H1 (cell line): ENCODE data around the gene CLDN34. TPM values are rescaled to one million over a fixed set of nuclear protein-coding genes. Genes with fewer than 3 reads are reported as not detected.

Source experiments
- BACH1 ChIP-seq: IDR thresholded peaks from 2 replicates; pipeline ENCODE4 v1.6.1; 2012; ENCODE audit warnings: low read length, improper control_type of control experiment
- CBX8 ChIP-seq: fragments of 300-800, 300-1000 bp; sonication (generic); IDR thresholded peaks from 2 replicates; pipeline ENCODE4 v1.7.1; 2016; ENCODE audit warnings: low read depth, low read length, borderline replicate concordance
- FOSL1 ChIP-seq: IDR thresholded peaks from 2 replicates; pipeline ENCODE4 v1.6.1; 2011; ENCODE audit warnings: mild to moderate bottlenecking, low read depth, low read length, moderate library complexity; ENCODE audit not compliant: insufficient read depth
- GTF2F1 ChIP-seq: IDR thresholded peaks from 2 replicates; pipeline ENCODE4 v1.6.1; 2012; ENCODE audit warnings: low read depth, low read length, improper control_type of control experiment, borderline replicate concordance
- JUN ChIP-seq: IDR thresholded peaks from 2 replicates; pipeline ENCODE4 v1.6.1; 2011; ENCODE audit warnings: low read depth, mild to moderate bottlenecking, improper control_type of control experiment, low read length
- JUND ChIP-seq: IDR thresholded peaks from 2 replicates; pipeline ENCODE4 v1.6.1; 2011; ENCODE audit warnings: mild to moderate bottlenecking, improper control_type of control experiment, low read length
- POU5F1 ChIP-seq: IDR thresholded peaks from 2 replicates; pipeline ENCODE4 v1.6.1; 2011; ENCODE audit warnings: low read depth, mild to moderate bottlenecking, low read length, moderate library complexity
- RAD21 ChIP-seq, 2 experiments: IDR thresholded peaks in 1 of 2; conservative IDR thresholded peaks in 1 of 2; 2 replicates each; pipeline ENCODE4 v1.6.1; 2011; ENCODE audit warnings: low read depth in 2 of 2, low read length in 2 of 2, improper control_type of control experiment in 1 of 2, inconsistent platforms in 1 of 2, mild to moderate bottlenecking in 1 of 2, moderate library complexity in 1 of 2
- RFX5 ChIP-seq: IDR thresholded peaks from 2 replicates; pipeline ENCODE4 v1.6.1; 2011; ENCODE audit warnings: low read depth, low read length, improper control_type of control experiment, borderline replicate concordance
- TEAD4 ChIP-seq: IDR thresholded peaks from 2 replicates; pipeline ENCODE4 v1.6.1; 2012; ENCODE audit warnings: low read depth, low read length, inconsistent platforms, mixed read lengths
- polyA plus RNA-seq, 7 experiments: library from polyadenylated mRNA; depleted of rRNA in 3 of 7; stranded (reverse) in 5 of 7; unstranded in 2 of 7; fragments of >200 nt in 5 of 7; fragments of 200-250 nt in 2 of 7; gene quantifications; 1 replicate in 5 of 7; 2 replicates in 1 of 7; 4 replicates in 1 of 7; pipeline versions ENCODE4 v1.2.1 to v1.2.3, GENCODE V29; 2011 to 2013; ENCODE audit warnings: missing spikeins in 2 of 7, mixed read lengths in 2 of 7
- total RNA-seq: library from RNA; stranded (reverse); fragmentation: NEBNext Ultra II Directional; extraction: Animal tissue kit (Norgen Biotek cat#: 25700); gene quantifications from 2 replicates; pipeline ENCODE4 v1.2.1, GENCODE V29; 2021
- TF ChIP-seq, protein P1 (sequence below): fragments of 300-600 bp; sonication (generic); IDR thresholded peaks from 2 replicates; pipeline ENCODE4 v1.7.1; 2012; ENCODE audit warnings: low read length, moderate library complexity, mild to moderate bottlenecking, inconsistent platforms; ENCODE audit not compliant: insufficient replicate concordance

CLDN34 gene
- total and polyA plus RNA-seq, 2 of the 8 experiments (the other 6 are each of a cell fraction or from before 2014, with no cell fraction given), result 0.26 to 0.50 TPM

DNA sequence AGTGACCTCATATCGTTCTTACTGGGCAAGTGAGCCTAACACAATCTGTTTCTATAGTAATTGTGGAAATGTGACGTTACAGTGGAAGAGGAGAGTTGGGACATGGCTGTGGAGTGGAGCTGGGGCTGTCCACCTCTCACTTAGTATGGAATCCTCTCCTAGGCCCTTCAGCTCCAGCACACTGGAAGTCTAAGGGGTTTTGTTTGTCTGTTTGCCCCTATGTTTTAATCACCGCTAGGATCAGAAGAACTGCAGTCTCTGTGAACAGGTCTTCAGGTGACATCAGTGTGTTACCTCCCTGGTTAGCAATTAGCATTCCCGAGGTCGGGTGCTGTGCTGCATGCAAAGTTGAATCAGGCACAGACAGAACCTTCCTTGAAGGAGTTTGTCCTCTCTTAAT is 49.3 kb upstream of the CLDN34 start (continued):
- TF ChIP-seq, protein P1, sequence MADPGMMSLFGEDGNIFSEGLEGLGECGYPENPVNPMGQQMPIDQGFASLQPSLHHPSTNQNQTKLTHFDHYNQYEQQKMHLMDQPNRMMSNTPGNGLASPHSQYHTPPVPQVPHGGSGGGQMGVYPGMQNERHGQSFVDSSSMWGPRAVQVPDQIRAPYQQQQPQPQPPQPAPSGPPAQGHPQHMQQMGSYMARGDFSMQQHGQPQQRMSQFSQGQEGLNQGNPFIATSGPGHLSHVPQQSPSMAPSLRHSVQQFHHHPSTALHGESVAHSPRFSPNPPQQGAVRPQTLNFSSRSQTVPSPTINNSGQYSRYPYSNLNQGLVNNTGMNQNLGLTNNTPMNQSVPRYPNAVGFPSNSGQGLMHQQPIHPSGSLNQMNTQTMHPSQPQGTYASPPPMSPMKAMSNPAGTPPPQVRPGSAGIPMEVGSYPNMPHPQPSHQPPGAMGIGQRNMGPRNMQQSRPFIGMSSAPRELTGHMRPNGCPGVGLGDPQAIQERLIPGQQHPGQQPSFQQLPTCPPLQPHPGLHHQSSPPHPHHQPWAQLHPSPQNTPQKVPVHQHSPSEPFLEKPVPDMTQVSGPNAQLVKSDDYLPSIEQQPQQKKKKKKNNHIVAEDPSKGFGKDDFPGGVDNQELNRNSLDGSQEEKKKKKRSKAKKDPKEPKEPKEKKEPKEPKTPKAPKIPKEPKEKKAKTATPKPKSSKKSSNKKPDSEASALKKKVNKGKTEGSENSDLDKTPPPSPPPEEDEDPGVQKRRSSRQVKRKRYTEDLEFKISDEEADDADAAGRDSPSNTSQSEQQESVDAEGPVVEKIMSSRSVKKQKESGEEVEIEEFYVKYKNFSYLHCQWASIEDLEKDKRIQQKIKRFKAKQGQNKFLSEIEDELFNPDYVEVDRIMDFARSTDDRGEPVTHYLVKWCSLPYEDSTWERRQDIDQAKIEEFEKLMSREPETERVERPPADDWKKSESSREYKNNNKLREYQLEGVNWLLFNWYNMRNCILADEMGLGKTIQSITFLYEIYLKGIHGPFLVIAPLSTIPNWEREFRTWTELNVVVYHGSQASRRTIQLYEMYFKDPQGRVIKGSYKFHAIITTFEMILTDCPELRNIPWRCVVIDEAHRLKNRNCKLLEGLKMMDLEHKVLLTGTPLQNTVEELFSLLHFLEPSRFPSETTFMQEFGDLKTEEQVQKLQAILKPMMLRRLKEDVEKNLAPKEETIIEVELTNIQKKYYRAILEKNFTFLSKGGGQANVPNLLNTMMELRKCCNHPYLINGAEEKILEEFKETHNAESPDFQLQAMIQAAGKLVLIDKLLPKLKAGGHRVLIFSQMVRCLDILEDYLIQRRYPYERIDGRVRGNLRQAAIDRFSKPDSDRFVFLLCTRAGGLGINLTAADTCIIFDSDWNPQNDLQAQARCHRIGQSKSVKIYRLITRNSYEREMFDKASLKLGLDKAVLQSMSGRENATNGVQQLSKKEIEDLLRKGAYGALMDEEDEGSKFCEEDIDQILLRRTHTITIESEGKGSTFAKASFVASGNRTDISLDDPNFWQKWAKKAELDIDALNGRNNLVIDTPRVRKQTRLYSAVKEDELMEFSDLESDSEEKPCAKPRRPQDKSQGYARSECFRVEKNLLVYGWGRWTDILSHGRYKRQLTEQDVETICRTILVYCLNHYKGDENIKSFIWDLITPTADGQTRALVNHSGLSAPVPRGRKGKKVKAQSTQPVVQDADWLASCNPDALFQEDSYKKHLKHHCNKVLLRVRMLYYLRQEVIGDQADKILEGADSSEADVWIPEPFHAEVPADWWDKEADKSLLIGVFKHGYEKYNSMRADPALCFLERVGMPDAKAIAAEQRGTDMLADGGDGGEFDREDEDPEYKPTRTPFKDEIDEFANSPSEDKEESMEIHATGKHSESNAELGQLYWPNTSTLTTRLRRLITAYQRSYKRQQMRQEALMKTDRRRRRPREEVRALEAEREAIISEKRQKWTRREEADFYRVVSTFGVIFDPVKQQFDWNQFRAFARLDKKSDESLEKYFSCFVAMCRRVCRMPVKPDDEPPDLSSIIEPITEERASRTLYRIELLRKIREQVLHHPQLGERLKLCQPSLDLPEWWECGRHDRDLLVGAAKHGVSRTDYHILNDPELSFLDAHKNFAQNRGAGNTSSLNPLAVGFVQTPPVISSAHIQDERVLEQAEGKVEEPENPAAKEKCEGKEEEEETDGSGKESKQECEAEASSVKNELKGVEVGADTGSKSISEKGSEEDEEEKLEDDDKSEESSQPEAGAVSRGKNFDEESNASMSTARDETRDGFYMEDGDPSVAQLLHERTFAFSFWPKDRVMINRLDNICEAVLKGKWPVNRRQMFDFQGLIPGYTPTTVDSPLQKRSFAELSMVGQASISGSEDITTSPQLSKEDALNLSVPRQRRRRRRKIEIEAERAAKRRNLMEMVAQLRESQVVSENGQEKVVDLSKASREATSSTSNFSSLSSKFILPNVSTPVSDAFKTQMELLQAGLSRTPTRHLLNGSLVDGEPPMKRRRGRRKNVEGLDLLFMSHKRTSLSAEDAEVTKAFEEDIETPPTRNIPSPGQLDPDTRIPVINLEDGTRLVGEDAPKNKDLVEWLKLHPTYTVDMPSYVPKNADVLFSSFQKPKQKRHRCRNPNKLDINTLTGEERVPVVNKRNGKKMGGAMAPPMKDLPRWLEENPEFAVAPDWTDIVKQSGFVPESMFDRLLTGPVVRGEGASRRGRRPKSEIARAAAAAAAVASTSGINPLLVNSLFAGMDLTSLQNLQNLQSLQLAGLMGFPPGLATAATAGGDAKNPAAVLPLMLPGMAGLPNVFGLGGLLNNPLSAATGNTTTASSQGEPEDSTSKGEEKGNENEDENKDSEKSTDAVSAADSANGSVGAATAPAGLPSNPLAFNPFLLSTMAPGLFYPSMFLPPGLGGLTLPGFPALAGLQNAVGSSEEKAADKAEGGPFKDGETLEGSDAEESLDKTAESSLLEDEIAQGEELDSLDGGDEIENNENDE, result no peak
- TF ChIP-seq GTF2F1, result no peak
- TF ChIP-seq FOSL1, result no peak
- no peak for TF ChIP-seq JUND
- no peak for TF ChIP-seq POU5F1
- no peak for TF ChIP-seq BACH1
- no peak for TF ChIP-seq JUN
- TF ChIP-seq CBX8, result no peak
- TF ChIP-seq RAD21 (IDR thresholded peaks at IDR 0.05 in 1 of 2, conservative IDR thresholded peaks at IDR 0.05 in 1 of 2; ENCODE audit: low read depth in 2 of 2, low read length in 2 of 2), result no peak
- no peak for TF ChIP-seq RFX5
- no peak for TF ChIP-seq TEAD4
